Measurements from ENCODE around the gene NAT8.
"Not testable (repeated sequence)": the region's sequence is repeated elsewhere in the genome, so short reads cannot be mapped to it uniquely, and the experiment has no call there.

GRCh38 chr2:73636977-73637376 is 5.2 kb downstream of the NAT8 start:
- TF ChIP-seq CTCF (conservative IDR thresholded peaks at IDR 0.05 in 1 of 2, IDR thresholded peaks at IDR 0.05 in 1 of 2; ENCODE audit: low read depth in 1 of 2, low read length in 2 of 2); EZH2 (IDR thresholded peaks at IDR 0.05; ENCODE audit: low read length, missing control alignments): not testable (repeated sequence)

Data from fibroblast of lung (primary cell).